ENCODE results near the gene KIF21A. TPM values are rescaled to one million over a fixed set of nuclear protein-coding genes. Genes with fewer than 3 reads are reported as not detected.

KIF21A gene
- total and polyA plus RNA-seq, 11 donors, result 27.9 to 53.1 (median 44.1) TPM

DNA sequence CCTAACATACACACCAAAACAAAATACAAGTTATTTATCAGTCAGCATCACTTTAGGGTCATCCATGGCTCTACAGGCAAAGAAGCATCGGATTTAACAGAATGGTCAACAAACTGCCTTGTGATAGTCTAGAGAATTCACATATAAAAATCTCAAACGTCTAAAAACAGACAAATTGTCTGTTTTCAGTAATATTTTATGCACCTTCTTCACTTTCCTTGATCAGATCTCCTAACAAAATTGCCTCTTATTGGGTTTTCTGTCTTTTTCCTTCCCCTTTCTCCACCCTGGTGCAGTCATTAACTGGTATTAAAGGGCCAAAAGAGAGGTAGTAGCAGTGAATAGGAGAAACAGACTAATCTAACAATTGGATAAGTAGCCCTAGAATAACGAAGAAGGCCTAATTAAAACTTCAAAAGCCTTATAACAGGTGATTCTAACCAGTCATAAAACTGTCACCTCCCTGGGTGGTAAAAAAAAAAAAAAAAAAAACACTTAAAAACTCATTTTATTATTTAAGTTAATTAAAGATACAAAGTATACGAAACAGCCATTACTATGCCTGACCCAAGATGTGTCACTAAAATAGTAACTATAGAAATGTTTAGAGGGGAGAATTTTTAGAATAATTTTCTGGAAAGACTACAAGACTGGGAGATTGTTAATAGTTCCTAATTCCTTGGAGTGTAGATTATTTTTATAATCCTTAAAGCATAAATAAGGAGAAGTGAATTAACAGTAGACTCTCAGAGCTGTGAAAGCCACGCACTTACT lies 1.5 kb downstream of the KIF21A start:
- no peak for TF ChIP-seq POLR2A (IDR thresholded peaks at IDR 0.05)
- TF ChIP-seq, protein P1, sequence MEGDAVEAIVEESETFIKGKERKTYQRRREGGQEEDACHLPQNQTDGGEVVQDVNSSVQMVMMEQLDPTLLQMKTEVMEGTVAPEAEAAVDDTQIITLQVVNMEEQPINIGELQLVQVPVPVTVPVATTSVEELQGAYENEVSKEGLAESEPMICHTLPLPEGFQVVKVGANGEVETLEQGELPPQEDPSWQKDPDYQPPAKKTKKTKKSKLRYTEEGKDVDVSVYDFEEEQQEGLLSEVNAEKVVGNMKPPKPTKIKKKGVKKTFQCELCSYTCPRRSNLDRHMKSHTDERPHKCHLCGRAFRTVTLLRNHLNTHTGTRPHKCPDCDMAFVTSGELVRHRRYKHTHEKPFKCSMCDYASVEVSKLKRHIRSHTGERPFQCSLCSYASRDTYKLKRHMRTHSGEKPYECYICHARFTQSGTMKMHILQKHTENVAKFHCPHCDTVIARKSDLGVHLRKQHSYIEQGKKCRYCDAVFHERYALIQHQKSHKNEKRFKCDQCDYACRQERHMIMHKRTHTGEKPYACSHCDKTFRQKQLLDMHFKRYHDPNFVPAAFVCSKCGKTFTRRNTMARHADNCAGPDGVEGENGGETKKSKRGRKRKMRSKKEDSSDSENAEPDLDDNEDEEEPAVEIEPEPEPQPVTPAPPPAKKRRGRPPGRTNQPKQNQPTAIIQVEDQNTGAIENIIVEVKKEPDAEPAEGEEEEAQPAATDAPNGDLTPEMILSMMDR (IDR thresholded peaks at IDR 0.05), result no peak
- intact Hi-C loops (cut with DNase I), result loop anchor here in 7 of 10 donors (5.0 to 10.0 kb wide), 6 partner anchors 64 to 176 kb away; partner anchors contain the start of gene ABCD2 (in 4 of the 7)
- Histone ChIP-seq H3K27me3 (peaks cover 0 to 5% (median 0%) of the 10 kb centered on the region in 9 donors), H3K36me3 (no peaks in the 10 kb centered on the region), H3K27ac (peak overlapping the region; percentile 35 to 93 (median 86)), H3K4me3 (peak overlapping the region; percentile 65 to 96 (median 81)), H3K4me1 (peaks cover 0 to 37% (median 5%) of the 10 kb centered on the region in 12 donors), H3K9me3 (no peaks in the 10 kb centered on the region)
- DNase-seq, result no peak
- ATAC-seq, result no peak
- 41 to 50% (median 49%) methylated on average over 5 of the region's 5 CpGs for WGBS, 4 donors

DNA sequence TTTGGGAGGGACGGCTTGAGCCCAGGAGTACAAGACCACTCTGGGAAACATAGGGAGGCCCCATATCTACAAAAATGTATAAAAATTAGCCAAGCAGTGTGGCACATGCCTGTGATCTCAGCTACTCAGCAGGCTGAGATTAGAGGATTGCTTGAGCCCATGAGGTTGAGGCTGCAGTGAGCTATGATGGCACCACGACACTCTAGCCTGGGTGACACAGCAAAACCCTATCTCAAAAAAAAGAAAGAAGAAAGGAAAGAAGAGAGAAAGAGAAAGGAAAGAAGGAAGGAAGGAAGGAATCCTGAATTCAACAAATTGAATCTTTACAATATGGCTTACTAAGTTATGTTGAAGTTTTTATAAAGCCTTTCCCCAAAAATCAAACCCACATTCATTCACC lies 2.1 kb downstream of the KIF21A start:
- ATAC-seq, result no peak
- Histone ChIP-seq H3K4me1 (peaks cover 0 to 37% (median 5%) of the 10 kb centered on the region in 12 donors), H3K27ac (peak overlapping the region; percentile 35 to 93 (median 86)), H3K9me3 (no peaks in the 10 kb centered on the region), H3K27me3 (peaks cover 0 to 5% (median 0%) of the 10 kb centered on the region in 9 donors), H3K4me3 (peak overlapping the region in 11 of 12 donors; percentile 3 to 96 (median 79)), H3K36me3 (no peaks in the 10 kb centered on the region)
- TF ChIP-seq, protein P1 (IDR thresholded peaks at IDR 0.05), result no peak
- no peak for TF ChIP-seq POLR2A (IDR thresholded peaks at IDR 0.05)
- intact Hi-C loops (cut with DNase I), result loop anchor here in 7 of 10 donors (5.0 to 10.0 kb wide), 6 partner anchors 63 to 177 kb away; partner anchors contain the start of gene ABCD2 (in 4 of the 7)
- 44 to 66% (median 54%) methylated on average over 2 of the region's 2 CpGs for WGBS, 4 donors
- no peak for DNase-seq

DNA sequence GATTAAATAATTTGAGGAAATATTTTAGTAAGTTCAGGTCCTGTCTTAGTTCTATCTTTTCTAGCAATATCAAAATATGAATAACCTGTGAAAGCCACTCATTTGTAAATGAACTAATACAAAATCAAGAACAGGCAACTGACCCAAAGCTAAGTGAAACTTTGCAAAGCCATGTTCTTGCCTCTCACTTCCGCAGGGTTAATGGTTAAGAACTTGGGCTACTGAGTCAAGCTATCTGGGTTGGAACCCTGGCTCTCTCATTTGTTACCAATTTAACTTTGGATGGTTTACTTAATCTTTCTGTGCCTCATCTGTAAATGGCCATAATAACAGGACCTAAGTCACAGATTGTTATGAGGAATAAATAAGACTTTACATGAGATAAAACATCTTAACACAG lies 2.8 kb downstream of the KIF21A start:
- intact Hi-C loops (cut with DNase I), result loop anchor here in 7 of 10 donors (5.0 to 10.0 kb wide), 6 partner anchors 63 to 177 kb away; partner anchors contain the start of gene ABCD2 (in 4 of the 7)
- Histone ChIP-seq H3K27me3 (peaks cover 0 to 5% (median 0%) of the 10 kb centered on the region in 9 donors), H3K4me1 (peaks cover 0 to 37% (median 5%) of the 10 kb centered on the region in 12 donors), H3K36me3 (no peaks in the 10 kb centered on the region), H3K4me3 (peak overlapping the region in 6 of 12 donors; percentile 78 to 96 (median 83)), H3K27ac (peak overlapping the region in 11 of 12 donors; percentile 29 to 93 (median 86)), H3K9me3 (no peaks in the 10 kb centered on the region)
- DNase-seq (no peak), ATAC-seq (no peak)
- WGBS, 4 donors, result 82 to 89% (median 85%) methylated on average over 1 of the region's 1 CpG
- no peak for TF ChIP-seq POLR2A (IDR thresholded peaks at IDR 0.05)
- TF ChIP-seq, protein P1 (IDR thresholded peaks at IDR 0.05), result no peak

DNA sequence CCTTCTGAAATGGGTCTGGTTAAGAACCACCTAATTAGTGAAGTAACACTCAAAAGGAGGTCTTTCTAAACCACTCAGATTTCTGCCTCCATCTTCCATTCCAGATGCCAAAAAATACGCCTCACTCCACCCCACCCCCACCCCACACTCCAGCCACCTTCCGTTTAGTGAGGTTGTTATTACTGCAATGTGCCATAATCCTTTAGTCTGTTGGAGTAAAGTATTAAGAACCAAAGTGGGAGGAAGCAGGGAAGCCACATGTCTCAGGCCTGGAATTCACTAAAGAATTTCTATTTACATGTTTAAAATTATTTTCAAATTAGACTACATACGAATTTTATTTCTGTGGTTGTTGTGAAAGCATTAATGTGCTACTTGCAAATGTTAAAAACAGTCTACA lies 7.4 kb downstream of the KIF21A start:
- WGBS, 4 donors, result 74 to 88% (median 82%) methylated on average over 3 of the region's 3 CpGs
- DNase-seq, result no peak
- peaks cover 0 to 40% (median 3%) of the 10 kb centered on the region in 12 donors for H3K4me1 ChIP-seq
- TF ChIP-seq, protein P1 (IDR thresholded peaks at IDR 0.05), result no peak
- intact Hi-C loops (cut with DNase I), result no loop called here
- no peaks in the 10 kb centered on the region for H3K9me3 ChIP-seq
- ATAC-seq, result no peak
- H3K36me3 ChIP-seq, result no peaks in the 10 kb centered on the region
- H3K27me3 ChIP-seq, result no peaks in the 10 kb centered on the region
- H3K4me3 ChIP-seq, result no peak overlapping the region
- no peak overlapping the region for H3K27ac ChIP-seq
